ENCODE measurements around the gene SLFN12.

Gene SLFN12

DNA sequence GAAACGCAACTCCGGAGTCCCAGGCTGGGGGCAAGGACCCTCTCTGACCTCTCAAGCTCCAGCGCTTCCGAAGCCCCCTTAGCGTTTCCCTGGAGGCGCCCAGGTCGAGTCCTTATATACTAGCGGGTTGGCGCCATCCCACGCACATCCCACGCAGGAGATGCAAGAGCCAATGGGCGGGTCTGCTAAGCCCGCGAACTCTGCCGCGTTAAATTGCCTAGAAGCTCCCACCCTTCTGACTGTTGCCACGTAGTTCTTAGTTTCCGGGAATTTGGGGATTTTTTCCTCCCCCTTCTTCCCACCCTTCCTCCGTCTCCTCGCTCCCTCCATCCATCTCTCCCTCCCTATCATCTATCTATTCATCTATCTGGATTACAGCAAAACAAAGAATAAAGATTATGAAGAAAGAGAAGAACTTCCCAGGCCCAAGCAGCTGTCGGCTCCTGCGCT, 58.7 kb downstream of the SLFN12 start, which contains the start of gene SLFN11:
TSS of gene SLFN11 (minus strand) at position 88 of the 450 bp plus-strand sequence. CDS start 9,814 bp downstream, outside the sequence.
- no peak for TF ChIP-seq CTCF (IDR thresholded peaks at IDR 0.05; ENCODE audit: low read depth, low read length)
- Histone ChIP-seq H3K27me3 (ENCODE audit: insufficient read depth, low read depth, severe bottlenecking) (peaks cover 81% of the 10 kb centered on the region), H3K27ac (no peak within 1 kb of the TSS), H3K4me3 (ENCODE audit: low read depth, low read length) (no peak within 1 kb of the TSS), H3K36me3 (no peaks in the 10 kb centered on the region), H3K9me3 (ENCODE audit: severe bottlenecking) (peaks cover 5% of the 10 kb centered on the region)
- no peak for DNase-seq

- TF ChIP-seq CTCF (IDR thresholded peaks at IDR 0.05; ENCODE audit: low read depth, low read length), result no peak
- DNase-seq, result no peak
- H3K27ac ChIP-seq, result no peak overlapping the region
- no peaks in the 10 kb centered on the region for H3K36me3 ChIP-seq
- H3K27me3 ChIP-seq (ENCODE audit: insufficient read depth, low read depth, severe bottlenecking), result peaks cover 83% of the 10 kb centered on the region
- H3K4me3 ChIP-seq (ENCODE audit: low read depth, low read length), result no peak overlapping the region
- H3K9me3 ChIP-seq (ENCODE audit: severe bottlenecking), result peaks cover 5% of the 10 kb centered on the region
These were observed 59.3 kb downstream of the SLFN12 start for GRCh38 chr17:35372846-35373533.

GRCh38 chr17:35371934-35372333, 60.4 kb downstream of the SLFN12 start:
- Histone ChIP-seq H3K27me3 (ENCODE audit: insufficient read depth, low read depth, severe bottlenecking) (peaks cover 73% of the 10 kb centered on the region), H3K36me3 (no peaks in the 10 kb centered on the region), H3K4me3 (ENCODE audit: low read depth, low read length) (no peak overlapping the region), H3K9me3 (ENCODE audit: severe bottlenecking) (peaks cover 5% of the 10 kb centered on the region), H3K27ac (no peak overlapping the region)
- no peak for DNase-seq
- no peak for TF ChIP-seq CTCF (IDR thresholded peaks at IDR 0.05; ENCODE audit: low read depth, low read length)

- H3K4me3 ChIP-seq (ENCODE audit: low read depth, low read length), result no peak overlapping the region
- no peak overlapping the region for H3K27ac ChIP-seq
- DNase-seq, result no peak
- H3K36me3 ChIP-seq, result no peaks in the 10 kb centered on the region
- no peak for TF ChIP-seq CTCF (IDR thresholded peaks at IDR 0.05; ENCODE audit: low read depth, low read length)
- H3K27me3 ChIP-seq (ENCODE audit: insufficient read depth, low read depth, severe bottlenecking), result peaks cover 67% of the 10 kb centered on the region
- peaks cover 5% of the 10 kb centered on the region for H3K9me3 ChIP-seq (ENCODE audit: severe bottlenecking)
These were observed 64.0 kb downstream of the SLFN12 start for GRCh38 chr17:35368081-35368830.

DNA sequence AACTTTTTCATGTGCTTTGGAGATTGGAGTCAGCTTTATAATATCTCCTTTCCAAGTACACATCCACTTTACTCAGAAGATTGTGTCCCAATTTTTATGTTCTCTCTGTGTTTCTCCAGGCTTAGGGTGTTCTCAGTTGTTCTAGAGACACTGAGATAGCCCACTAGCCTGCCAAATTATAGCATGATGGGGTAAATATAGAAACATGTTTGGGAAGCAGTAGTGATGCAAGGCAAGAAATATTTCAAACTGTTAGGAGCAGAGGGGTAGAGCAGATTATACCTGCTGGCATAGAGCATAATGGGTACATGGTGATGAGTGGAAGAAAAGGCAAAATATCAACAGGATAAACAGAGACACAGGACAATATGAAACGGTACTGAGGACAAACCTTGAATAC, 71.3 kb downstream of the SLFN12 start:
- no peak for DNase-seq
- Histone ChIP-seq H3K27me3 (ENCODE audit: insufficient read depth, low read depth, severe bottlenecking) (peaks cover 76% of the 10 kb centered on the region), H3K4me3 (ENCODE audit: low read depth, low read length) (no peak overlapping the region), H3K36me3 (no peaks in the 10 kb centered on the region), H3K9me3 (ENCODE audit: severe bottlenecking) (no peaks in the 10 kb centered on the region), H3K27ac (no peak overlapping the region)
- no peak for TF ChIP-seq CTCF (IDR thresholded peaks at IDR 0.05; ENCODE audit: low read depth, low read length)
